Heart right ventricle (tissue), 16 donors: ENCODE results near the gene TRIP11. TPM values are rescaled to one million over a fixed set of nuclear protein-coding genes. Genes with fewer than 3 reads are reported as not detected.
A peak's percentile ranks its signal among the peaks of the same experiment; 100 is the strongest.

ENCODE experiments used
- ATAC-seq, 8 donors: fragments of 200-7000 bp; cut with Tn5 transposase; one replicate each; pipeline ENCODE4 v1.9.1; 2020; ENCODE audit warnings: mild to moderate bottlenecking in 8 of 8, moderate library complexity in 8 of 8, moderate number of reproducible peaks in 1 of 8
- DNase-seq, 2 donors: peaks; one replicate each; pipeline ENCODE4 v3.0.0-alpha.2; 2020
- H3K27ac ChIP-seq, 10 donors: fragments of 200-600 bp; sonication (generic) in 2 of 10; one replicate each; pipeline versions ENCODE4 v1.5.0 to v1.8.0; 2020 to 2022; ENCODE audit warnings: mild to moderate bottlenecking in 3 of 10
- H3K27me3 ChIP-seq, 7 donors: fragments of 200-600 bp; one replicate each; pipeline ENCODE4 v1.8.0; 2021 to 2022; ENCODE audit warnings: mild to moderate bottlenecking in 2 of 7
- H3K36me3 ChIP-seq, 9 donors: fragments of 200-600 bp; sonication (generic) in 1 of 9; one replicate each; pipeline versions ENCODE4 v1.5.0 to v1.8.0; 2020 to 2022; ENCODE audit warnings: mild to moderate bottlenecking in 2 of 9
- H3K4me1 ChIP-seq, 9 donors: fragments of 200-600 bp; sonication (generic) in 1 of 9; one replicate each; pipeline versions ENCODE4 v1.5.0 to v1.8.0; 2020 to 2022; ENCODE audit warnings: mild to moderate bottlenecking in 4 of 9
- H3K4me3 ChIP-seq, 10 donors: fragments of 200-600 bp; sonication (generic) in 2 of 10; one replicate each; pipeline versions ENCODE4 v1.5.0 to v1.8.0; 2020 to 2022; ENCODE audit warnings: mild to moderate bottlenecking in 7 of 10, moderate library complexity in 2 of 10
- H3K9me3 ChIP-seq, 11 donors: fragments of 200-600 bp in 10 of 11; sonication (generic) in 2 of 11; one replicate each; pipeline versions ENCODE4 v1.5.0 to v1.8.0; 2013 to 2022; ENCODE audit warnings: mild to moderate bottlenecking in 2 of 11, control low read depth in 1 of 11, moderate library complexity in 1 of 11
- WGBS, 2 donors: extraction: QIAGEN DNeasy Blood & Tissue Kit; methylation state at CpG; one replicate each; pipeline ENCODE4 v1.1.7; 2013; ENCODE audit warnings: inconsistent platforms in 1 of 2; 5-methylcytosine and 5-hydroxymethylcytosine counted together
- intact Hi-C, 10 donors: fragments of 100-400 bp; cut with DNase I; formaldehyde crosslinking; loops; one replicate each; pipeline versions ENCODE4 v1.11.1 to v1.14.2; 2022
- polyA plus RNA-seq, 2 donors: library from polyadenylated mRNA; stranded (reverse); fragments of 200-250 nt; gene quantifications; one replicate each; pipeline ENCODE4 v1.2.3, GENCODE V29; 2013
- total RNA-seq, 10 donors: library from RNA; stranded (reverse); fragmentation: NEBNext Ultra II Directional in 3 of 10; extraction: Animal tissue kit (Norgen Biotek cat#: 25700) in 3 of 10; gene quantifications; one replicate each; pipeline versions ENCODE4 v1.2.1 to v1.2.4, GENCODE V29; 2021 to 2023
- TF ChIP-seq, protein P1 (sequence below), 9 donors: fragments of 200-600 bp; sonication (generic) in 2 of 9; IDR thresholded peaks; one replicate each; pipeline versions ENCODE4 v1.5.0 to v1.8.0; 2021 to 2022; ENCODE audit warnings: antibody characterized with exemption in 9 of 9, mild to moderate bottlenecking in 5 of 9, moderate library complexity in 1 of 9
- donor health status: Arrhythmogenic right ventricular cardiomyopathy.
- donor health status: ischemic (EF 13 %, LVEDD 7.1; RV severe dilation, severe dysfunction).
- donor health status: healthy with polysubstance abuse.
- donor health status: DM: no; HTN: yes; CAD: no.
- donor health status: DM: no; HTN: no; CAD: no.
- donor health status: ischemic (EF 25% LVEDD 6.9; RV normal size, moderate dysfunction).
- donor health status: ischemic (EF 25% LVEDD 5.7; RV mildly dilated, moderate dysfunction).
- donor health status: healthy.
- donor health status: DM: yes; HTN: yes; CAD: no.
- donor health status: Ischemic cardiomyopathy.
- donor health status: ischemic (EF 35%, LVEDD 5.7; RV mildly dilated, moderate dysfunction).
- donor health status: nonischemic (EF 11% LVEDD 7.7; RV severe dilation, severe dysfunction).
- donor health status: DM: yes; HTN: yes; CAD: no.
- donor health status: PGD.
- donor health status: ischemic (EF 29% LVEDD 5.4; RV normal size, mild dysfunction).
- donor health status: nonischemic (EF 23%, LVEDD 6.1; RV moderate dilation, normal function).

Gene TRIP11
- total and polyA plus RNA-seq, 12 donors, result 4.0 to 73.3 (median 56.5) TPM

DNA sequence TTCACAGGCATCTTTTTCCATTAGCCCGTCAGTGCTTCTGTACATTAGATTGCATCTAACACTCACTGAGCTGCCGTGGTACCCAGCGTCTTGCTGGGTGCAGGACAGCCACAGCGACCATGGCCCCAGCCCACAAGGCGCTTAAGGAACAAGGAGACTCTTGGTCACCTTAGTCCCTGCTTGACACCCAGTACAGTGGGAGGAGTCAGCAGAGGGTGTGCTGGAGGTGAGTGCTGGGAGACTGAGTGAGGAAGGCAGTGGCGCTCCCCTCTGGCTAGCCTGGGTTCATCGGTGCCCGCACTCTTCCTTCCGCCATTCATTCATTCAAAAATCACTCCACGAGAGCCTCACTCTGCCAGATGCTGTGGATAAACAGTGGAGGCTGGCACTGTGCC lies 114.1 kb downstream of the TRIP11 start:
- DNase-seq, result no peak
- 84% methylated on average over 10 of the region's 10 CpGs for WGBS, 2 donors
- H3K4me3 ChIP-seq, result no peak overlapping the region
- H3K9me3 ChIP-seq, result no peaks in the 10 kb centered on the region
- intact Hi-C loops, result no loop called here
- H3K27ac ChIP-seq, result peak overlapping the region in 7 of 10 donors; percentile 2 to 66 (median 31)
- peaks cover 0 to 2% (median 0%) of the 10 kb centered on the region in 7 donors for H3K27me3 ChIP-seq
- peaks cover 0 to 62% (median 9%) of the 10 kb centered on the region in 9 donors for H3K4me1 ChIP-seq
- TF ChIP-seq, protein P1, sequence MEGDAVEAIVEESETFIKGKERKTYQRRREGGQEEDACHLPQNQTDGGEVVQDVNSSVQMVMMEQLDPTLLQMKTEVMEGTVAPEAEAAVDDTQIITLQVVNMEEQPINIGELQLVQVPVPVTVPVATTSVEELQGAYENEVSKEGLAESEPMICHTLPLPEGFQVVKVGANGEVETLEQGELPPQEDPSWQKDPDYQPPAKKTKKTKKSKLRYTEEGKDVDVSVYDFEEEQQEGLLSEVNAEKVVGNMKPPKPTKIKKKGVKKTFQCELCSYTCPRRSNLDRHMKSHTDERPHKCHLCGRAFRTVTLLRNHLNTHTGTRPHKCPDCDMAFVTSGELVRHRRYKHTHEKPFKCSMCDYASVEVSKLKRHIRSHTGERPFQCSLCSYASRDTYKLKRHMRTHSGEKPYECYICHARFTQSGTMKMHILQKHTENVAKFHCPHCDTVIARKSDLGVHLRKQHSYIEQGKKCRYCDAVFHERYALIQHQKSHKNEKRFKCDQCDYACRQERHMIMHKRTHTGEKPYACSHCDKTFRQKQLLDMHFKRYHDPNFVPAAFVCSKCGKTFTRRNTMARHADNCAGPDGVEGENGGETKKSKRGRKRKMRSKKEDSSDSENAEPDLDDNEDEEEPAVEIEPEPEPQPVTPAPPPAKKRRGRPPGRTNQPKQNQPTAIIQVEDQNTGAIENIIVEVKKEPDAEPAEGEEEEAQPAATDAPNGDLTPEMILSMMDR (IDR thresholded peaks at IDR 0.05), result no peak
- H3K36me3 ChIP-seq, result no peaks in the 10 kb centered on the region
- no peak for ATAC-seq

DNA sequence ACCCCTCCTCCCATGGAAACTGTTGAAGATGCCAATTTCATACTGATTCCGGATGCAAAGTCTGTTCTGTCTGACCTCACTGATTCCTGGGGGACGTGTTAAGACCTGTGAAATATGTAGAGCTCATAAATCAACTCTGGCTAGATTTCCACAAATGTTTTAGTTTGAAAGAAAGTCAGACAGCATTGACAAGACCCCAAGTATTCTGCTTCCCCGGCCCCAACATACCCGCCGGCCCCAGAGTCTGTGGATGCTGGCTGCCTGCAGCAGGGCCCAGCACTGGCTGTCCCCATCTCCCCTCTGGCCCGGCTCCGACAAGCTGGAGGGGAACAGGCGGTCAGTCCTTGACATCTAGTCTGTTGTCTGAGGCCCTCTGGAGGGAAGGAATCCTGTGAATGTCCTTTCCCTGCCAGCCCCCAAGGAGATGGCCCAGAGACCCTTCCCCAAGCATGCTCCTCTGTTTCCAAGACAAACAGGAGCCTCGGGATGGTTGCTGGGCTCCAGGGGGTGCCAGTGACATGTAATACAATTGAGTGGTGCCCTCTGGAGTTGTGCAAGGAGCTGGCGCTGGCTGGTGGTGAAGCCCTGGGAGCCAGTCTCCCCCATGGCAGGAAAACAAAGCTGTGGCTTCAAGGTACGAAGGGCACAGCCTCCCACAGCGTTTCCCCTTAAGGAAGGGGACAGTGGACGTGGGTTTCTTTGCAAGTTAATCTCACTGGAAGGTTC lies 114.7 kb downstream of the TRIP11 start:
- peak overlapping the region in 7 of 10 donors; percentile 2 to 66 (median 31) for H3K27ac ChIP-seq

DNA sequence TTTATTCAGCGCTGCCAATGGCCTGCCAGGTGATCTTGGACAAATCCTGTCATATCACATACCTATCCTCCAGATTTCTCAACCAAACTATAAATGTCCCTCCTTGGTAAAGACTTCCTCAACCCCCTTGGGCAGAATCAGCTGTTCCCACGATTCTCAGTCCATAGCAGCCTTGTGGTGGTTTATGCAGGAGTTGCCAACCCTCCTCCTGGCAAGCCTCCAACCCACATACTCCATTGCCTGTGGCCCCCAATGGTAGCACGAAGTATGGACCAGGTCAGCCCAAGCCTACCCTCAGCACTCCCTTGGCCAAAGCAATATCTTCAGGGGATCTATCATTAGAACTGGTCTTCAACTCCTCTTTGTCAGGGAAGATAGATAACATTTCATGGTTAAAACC lies 119.3 kb downstream of the TRIP11 start:
- no peak for DNase-seq
- peaks cover 0 to under 1% (median 0%) of the 10 kb centered on the region in 11 donors for H3K9me3 ChIP-seq
- no peaks in the 10 kb centered on the region for H3K27me3 ChIP-seq
- no peak for ATAC-seq
- TF ChIP-seq, protein P1 (IDR thresholded peaks at IDR 0.05), result no peak
- H3K4me1 ChIP-seq, result peaks cover 0 to 54% (median 7%) of the 10 kb centered on the region in 9 donors
- peaks cover 0 to 8% (median 0%) of the 10 kb centered on the region in 9 donors for H3K36me3 ChIP-seq
- peak overlapping the region in 4 of 10 donors; percentile 27 to 70 (median 50) for H3K27ac ChIP-seq
- H3K4me3 ChIP-seq, result no peak overlapping the region
- WGBS, 2 donors, result 68 to 70% methylated on average over 3 of the region's 3 CpGs
- intact Hi-C loops, result no loop called here

More for the DNA sequence above, 114.7 kb downstream of the TRIP11 start:
- DNase-seq, result peak in 1 of 2 donors; percentile 37
- H3K9me3 ChIP-seq, result no peaks in the 10 kb centered on the region
- H3K36me3 ChIP-seq, result no peaks in the 10 kb centered on the region
- H3K4me1 ChIP-seq, result peaks cover 0 to 63% (median 9%) of the 10 kb centered on the region in 9 donors
- TF ChIP-seq, protein P1 (IDR thresholded peaks at IDR 0.05), result no peak
- WGBS, 2 donors, result 40 to 46% methylated on average over 13 of the region's 13 CpGs
- H3K4me3 ChIP-seq, result no peak overlapping the region
- peaks cover 0 to 2% (median 0%) of the 10 kb centered on the region in 7 donors for H3K27me3 ChIP-seq
- intact Hi-C loops, result no loop called here
- ATAC-seq, result peak in 7 of 8 donors; percentile 18 to 64 (median 38)

- peaks cover 0 to 46% (median 4%) of the 10 kb centered on the region in 9 donors for H3K4me1 ChIP-seq
- peaks cover 0 to 8% (median 0%) of the 10 kb centered on the region in 9 donors for H3K36me3 ChIP-seq
- TF ChIP-seq, protein P1 (IDR thresholded peaks at IDR 0.05), result no peak
- ATAC-seq (peak; percentile 68 to 84 (median 82)), DNase-seq (peak; percentile 33 to 46)
- H3K9me3 ChIP-seq, result peaks cover 0 to 8% (median 0%) of the 10 kb centered on the region in 11 donors
- peak overlapping the region in 9 of 10 donors; percentile 3 to 82 (median 61) for H3K27ac ChIP-seq
- H3K4me3 ChIP-seq, result no peak overlapping the region
- intact Hi-C loops, result no loop called here
- H3K27me3 ChIP-seq, result no peaks in the 10 kb centered on the region
- 34 to 36% methylated on average over 4 of the region's 4 CpGs for WGBS, 2 donors
Observed at GRCh38 chr14:91919814-91920213, 120.0 kb downstream of the TRIP11 start.
